HepG2 (cell line): ENCODE measurements around the gene SBK1. TPM values are rescaled to one million over a fixed set of nuclear protein-coding genes. Genes with fewer than 3 reads are reported as not detected.
A peak's percentile ranks its signal among the peaks of the same experiment; 100 is the strongest.

Experiments
- FOSL2 ChIP-seq: sonication (generic); formaldehyde crosslinking; IDR thresholded peaks from 2 replicates; pipeline ENCODE4 v1.4.0; 2020; ENCODE audit warnings: missing genetic modification reagents
- FOXJ3 ChIP-seq: sonication (generic); formaldehyde crosslinking; IDR thresholded peaks from 2 replicates; pipeline ENCODE4 v1.4.0; 2020; ENCODE audit warnings: missing genetic modification reagents, mild to moderate bottlenecking, borderline replicate concordance
- GATAD1 ChIP-seq: IDR thresholded peaks from 2 replicates; pipeline ENCODE4 v1.6.1; 2016; ENCODE audit warnings: missing genetic modification reagents, missing compliant biosample characterization
- HOXA3 ChIP-seq: sonication (generic); formaldehyde crosslinking; IDR thresholded peaks from 2 replicates; pipeline ENCODE4 v1.5.0; 2020; ENCODE audit warnings: missing genetic modification reagents
- MAFG ChIP-seq: sonication (generic); formaldehyde crosslinking; IDR thresholded peaks from 2 replicates; pipeline ENCODE4 v1.5.1; 2020; ENCODE audit warnings: mild to moderate bottlenecking, missing genetic modification reagents
- MAFK ChIP-seq, 2 experiments: IDR thresholded peaks in 1 of 2; conservative IDR thresholded peaks in 1 of 2; 2 replicates each; pipeline ENCODE4 v1.6.1; 2011; ENCODE audit warnings: improper control_type of control experiment in 2 of 2, low read length in 2 of 2
- NFIB ChIP-seq: sonication (generic); formaldehyde crosslinking; IDR thresholded peaks from 2 replicates; pipeline ENCODE4 v1.9.0; 2021; ENCODE audit warnings: missing genetic modification reagents, mild to moderate bottlenecking, borderline replicate concordance
- NFYC ChIP-seq: IDR thresholded peaks from 2 replicates; pipeline ENCODE4 v1.6.1; 2016; ENCODE audit warnings: missing genetic modification reagents, missing compliant biosample characterization
- REL ChIP-seq: sonication (generic); formaldehyde crosslinking; conservative IDR thresholded peaks from 2 replicates; pipeline ENCODE4 v1.8.0; 2022; ENCODE audit warnings: mild to moderate bottlenecking, missing genetic modification reagents, moderate library complexity
- RORA ChIP-seq: sonication (generic); formaldehyde crosslinking; IDR thresholded peaks from 2 replicates; pipeline ENCODE4 v1.5.0; 2020; ENCODE audit warnings: mild to moderate bottlenecking, missing genetic modification reagents, moderate library complexity
- SATB2 ChIP-seq: sonication (generic); formaldehyde crosslinking; IDR thresholded peaks from 2 replicates; pipeline ENCODE4 v1.5.0; 2020; ENCODE audit warnings: missing genetic modification reagents
- SOX13 ChIP-seq, 3 experiments: fragments of 450-650 bp in 1 of 3; sonication (generic) in 1 of 3; formaldehyde crosslinking in 1 of 3; IDR thresholded peaks in 2 of 3; conservative IDR thresholded peaks in 1 of 3; 2 replicates each; pipeline versions ENCODE4 v1.5.0 to v1.6.1; 2016 to 2020; ENCODE audit warnings: antibody characterized with exemption in 1 of 3, mild to moderate bottlenecking in 1 of 3, missing compliant biosample characterization in 1 of 3, missing genetic modification reagents in 1 of 3, moderate library complexity in 1 of 3
- STAT5B ChIP-seq: sonication (generic); formaldehyde crosslinking; IDR thresholded peaks from 2 replicates; pipeline ENCODE4 v1.4.0; 2020; ENCODE audit warnings: missing genetic modification reagents
- TMF1 ChIP-seq: sonication (generic); formaldehyde crosslinking; IDR thresholded peaks from 2 replicates; pipeline ENCODE4 v1.8.1; 2022; ENCODE audit warnings: low read depth, missing genetic modification reagents
- TP53 ChIP-seq: sonication (generic); formaldehyde crosslinking; conservative IDR thresholded peaks from 2 replicates; pipeline ENCODE4 v1.4.0; 2020; ENCODE audit warnings: missing genetic modification reagents
- ZMAT5 ChIP-seq: sonication (generic); formaldehyde crosslinking; IDR thresholded peaks from 2 replicates; pipeline ENCODE4 v1.5.0; 2020; ENCODE audit warnings: mild to moderate bottlenecking, low read depth, missing genetic modification reagents, borderline replicate concordance
- ZNF235 ChIP-seq: sonication (generic); formaldehyde crosslinking; IDR thresholded peaks from 2 replicates; pipeline ENCODE4 v1.8.1; 2023; ENCODE audit warnings: mild to moderate bottlenecking, missing genetic modification reagents, borderline replicate concordance
- ZNF335 ChIP-seq: sonication (generic); formaldehyde crosslinking; IDR thresholded peaks from 2 replicates; pipeline ENCODE4 v1.4.0; 2020; ENCODE audit warnings: missing genetic modification reagents
- ZNF343 ChIP-seq: sonication (generic); formaldehyde crosslinking; IDR thresholded peaks from 2 replicates; pipeline ENCODE4 v1.4.0; 2020; ENCODE audit warnings: mild to moderate bottlenecking, missing genetic modification reagents
- ZNF362 ChIP-seq: sonication (generic); formaldehyde crosslinking; IDR thresholded peaks from 2 replicates; pipeline ENCODE4 v1.4.0; 2020; ENCODE audit warnings: missing genetic modification reagents, mild to moderate bottlenecking, borderline replicate concordance
- ZNF512B ChIP-seq: sonication (generic); formaldehyde crosslinking; IDR thresholded peaks from 2 replicates; pipeline ENCODE4 v1.5.1; 2020; ENCODE audit warnings: missing genetic modification reagents, mild to moderate bottlenecking, borderline replicate concordance
- ZNF562 ChIP-seq: sonication (generic); formaldehyde crosslinking; IDR thresholded peaks from 2 replicates; pipeline ENCODE4 v1.8.0; 2022; ENCODE audit warnings: missing genetic modification reagents, borderline replicate concordance
- ZNF577 ChIP-seq: sonication (generic); formaldehyde crosslinking; IDR thresholded peaks from 2 replicates; pipeline ENCODE4 v1.4.0; 2020; ENCODE audit warnings: mild to moderate bottlenecking, low read depth, missing genetic modification reagents, borderline replicate concordance
- ZNF883 ChIP-seq: sonication (generic); formaldehyde crosslinking; IDR thresholded peaks from 2 replicates; pipeline ENCODE4 v1.5.1; 2020; ENCODE audit warnings: mild to moderate bottlenecking, missing genetic modification reagents; ENCODE audit errors: not compliant biosample characterization
- polyA plus RNA-seq, 8 experiments: library from polyadenylated mRNA; depleted of rRNA in 3 of 8; stranded (reverse) in 7 of 8; unstranded in 1 of 8; fragments of >200 nt; fragmentation: Illumina TruSeq in 4 of 8; extraction: Trizol in 4 of 8; gene quantifications; 2 replicates each; pipeline versions ENCODE4 v1.2.1 to v1.2.3, GENCODE V29; 2011 to 2016; ENCODE audit warnings: low read depth in 4 of 8, missing spikeins in 1 of 8, mixed read lengths in 1 of 8; ENCODE audit not compliant: insufficient read depth in 1 of 8
- total RNA-seq, 5 experiments: library from RNA; depleted of rRNA; stranded (reverse); fragments of >200 nt; fragmentation: Illumina TruSeq; extraction: Trizol; gene quantifications; 2 replicates each; pipeline ENCODE4 v1.2.3, GENCODE V29; 2016; ENCODE audit warnings: low read depth in 1 of 5
- TF ChIP-seq, protein P1 (sequence below): sonication (generic); formaldehyde crosslinking; conservative IDR thresholded peaks from 2 replicates; pipeline ENCODE4 v1.8.0; 2022; ENCODE audit warnings: mild to moderate bottlenecking, moderate library complexity, missing genetic modification reagents

The SBK1 gene
- total and polyA plus RNA-seq, 2 of the 13 experiments (the other 11 are each of a cell fraction or from before 2014, with no cell fraction given), result 0.15 to 0.17 TPM

- TF ChIP-seq ZNF577 (no peak), ZNF362 (CRISPR knock-in tag) (peak; percentile 33; the same call in 1 of the 2 replicates), SATB2 (peak; percentile 95), MAFK (conservative IDR thresholded peaks at IDR 0.05 in 1 of 2, IDR thresholded peaks at IDR 0.05 in 1 of 2; ENCODE audit: low read length in 2 of 2) (no peak), TP53 (CRISPR knock-in tag) (peak; percentile 91), STAT5B (CRISPR knock-in tag) (peak; percentile 99), GATAD1 (CRISPR knock-in tag) (peak; percentile 84), ZNF235 (CRISPR knock-in tag) (peak; percentile 71; the same call in 1 of the 2 replicates), FOXJ3 (no peak), FOSL2 (CRISPR knock-in tag) (peak; percentile 74), HOXA3 (CRISPR knock-in tag) (peak; percentile 65), SOX13 (IDR thresholded peaks at IDR 0.05) (no peak), SOX13 (CRISPR knock-in tag; conservative IDR thresholded peaks at IDR 0.05 in 1 of 2, IDR thresholded peaks at IDR 0.05 in 1 of 2) (peak in 1 of 2 experiments; percentile 70; a peak in 2 of 4 replicates), TMF1 (peak; percentile 77; the same call in 1 of the 2 replicates), MAFG (no peak), NFYC (peak; percentile 40; the same call in 1 of the 2 replicates), ZNF335 (CRISPR knock-in tag) (peak; percentile 95), NFIB (CRISPR knock-in tag) (no peak), ZNF343 (peak; percentile 62; the same call in 1 of the 2 replicates), ZMAT5 (CRISPR knock-in tag) (no peak), REL (peak; percentile 87; the same call in 1 of the 2 replicates), ZNF562 (CRISPR knock-in tag) (no peak), RORA (CRISPR knock-in tag) (no peak), ZNF512B (CRISPR knock-in tag) (no peak), ZNF883 (peak; percentile 78)
- TF ChIP-seq, protein P1, sequence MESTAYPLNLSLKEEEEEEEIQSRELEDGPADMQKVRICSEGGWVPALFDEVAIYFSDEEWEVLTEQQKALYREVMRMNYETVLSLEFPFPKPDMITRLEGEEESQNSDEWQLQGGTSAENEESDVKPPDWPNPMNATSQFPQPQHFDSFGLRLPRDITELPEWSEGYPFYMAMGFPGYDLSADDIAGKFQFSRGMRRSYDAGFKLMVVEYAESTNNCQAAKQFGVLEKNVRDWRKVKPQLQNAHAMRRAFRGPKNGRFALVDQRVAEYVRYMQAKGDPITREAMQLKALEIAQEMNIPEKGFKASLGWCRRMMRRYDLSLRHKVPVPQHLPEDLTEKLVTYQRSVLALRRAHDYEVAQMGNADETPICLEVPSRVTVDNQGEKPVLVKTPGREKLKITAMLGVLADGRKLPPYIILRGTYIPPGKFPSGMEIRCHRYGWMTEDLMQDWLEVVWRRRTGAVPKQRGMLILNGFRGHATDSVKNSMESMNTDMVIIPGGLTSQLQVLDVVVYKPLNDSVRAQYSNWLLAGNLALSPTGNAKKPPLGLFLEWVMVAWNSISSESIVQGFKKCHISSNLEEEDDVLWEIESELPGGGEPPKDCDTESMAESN (CRISPR knock-in tag), result peak; percentile 66; the same call in 1 of the 2 replicates
Observed at GRCh38 chr16:28304214-28304613, 11.9 kb downstream of the SBK1 start (continued).
